Loucy (cell line): Measurements from ENCODE around the gene TMEM45A.

Experiments
- H2AFZ ChIP-seq: fragments of 200-600 bp; sonication (generic); 2 replicates; pipeline ENCODE4 v1.6.0; 2016; ENCODE audit warnings: antibody characterized with exemption, mild to moderate bottlenecking, low read length, moderate library complexity
- H3F3A ChIP-seq: fragments of 200-600 bp; 2 replicates; pipeline ENCODE4 v1.6.0; 2016; ENCODE audit warnings: antibody characterized with exemption, low read depth, mild to moderate bottlenecking
- H3K27me3 ChIP-seq: fragments of 200-600 bp; sonication (generic); 2 replicates; pipeline ENCODE4 v1.6.1; 2014; ENCODE audit warnings: low read length, mild to moderate bottlenecking; ENCODE audit not compliant: insufficient read depth, poor library complexity, severe bottlenecking
- H3K36me3 ChIP-seq: fragments of 200-600 bp; sonication (generic); 2 replicates; pipeline ENCODE4 v1.6.1; 2016; ENCODE audit warnings: low read length; ENCODE audit not compliant: insufficient read depth
- H3K4me1 ChIP-seq: fragments of 200-600 bp; sonication (generic); 2 replicates; pipeline ENCODE4 v1.5.1; 2014; ENCODE audit warnings: low read length, mild to moderate bottlenecking; ENCODE audit not compliant: insufficient read depth, poor library complexity, severe bottlenecking
- H3K4me2 ChIP-seq: fragments of 200-600 bp; sonication (generic); 2 replicates; pipeline ENCODE4 v1.6.0; 2014; ENCODE audit warnings: antibody characterized with exemption, low read length, low read depth, mild to moderate bottlenecking; ENCODE audit not compliant: poor library complexity, severe bottlenecking
- H3K4me3 ChIP-seq: fragments of 200-600 bp; sonication (generic); 2 replicates; pipeline ENCODE4 v1.5.1; 2014; ENCODE audit warnings: low read length, mild to moderate bottlenecking, mixed read lengths; ENCODE audit not compliant: poor library complexity, severe bottlenecking
- H3K79me2 ChIP-seq: fragments of 200-600 bp; sonication (generic); 2 replicates; pipeline ENCODE4 v1.6.1; 2014; ENCODE audit warnings: low read length; ENCODE audit not compliant: insufficient read depth
- H3K9ac ChIP-seq: fragments of 200-600 bp; sonication (generic); 2 replicates; pipeline ENCODE4 v1.6.0; 2014; ENCODE audit warnings: mild to moderate bottlenecking, low read depth, low read length, moderate library complexity; ENCODE audit not compliant: poor library complexity, severe bottlenecking
- H3K9me2 ChIP-seq: fragments of 200-600 bp; sonication (generic); replicated peaks from 2 replicates; pipeline ENCODE4 v1.6.1; 2016; ENCODE audit warnings: low read depth, low read length, mixed read lengths
- H3K9me3 ChIP-seq: fragments of 200-600 bp; sonication (generic); 2 replicates; pipeline ENCODE4 v1.6.1; 2014; ENCODE audit warnings: mild to moderate bottlenecking, antibody characterized with exemption, low read length, low read depth; ENCODE audit not compliant: insufficient read depth
- H4K20me1 ChIP-seq: fragments of 200-600 bp; sonication (generic); 2 replicates; pipeline ENCODE4 v1.6.0; 2014; ENCODE audit warnings: antibody characterized with exemption, low read length, mild to moderate bottlenecking; ENCODE audit not compliant: insufficient read depth, poor library complexity, severe bottlenecking
- CTCF ChIP-seq: fragments of 200-600 bp; sonication (generic); conservative IDR thresholded peaks from 2 replicates; pipeline ENCODE4 v1.5.1; 2014; ENCODE audit warnings: mild to moderate bottlenecking, antibody characterized with exemption, low read length
- EZH2phosphoT487 ChIP-seq: fragments of 200-600 bp; IDR thresholded peaks from 2 replicates; pipeline ENCODE4 v1.6.1; 2018; ENCODE audit warnings: antibody characterized with exemption, mild to moderate bottlenecking, moderate library complexity, borderline replicate concordance

Gene TMEM45A

GRCh38 chr3:100522125-100522524 lies 29.7 kb downstream of the TMEM45A start:
- Histone ChIP-seq H3K4me3 (no peak overlapping the region), H3K9me3 (no peaks in the 10 kb centered on the region), H3K9ac (no peak overlapping the region), H3K4me2 (no peak overlapping the region), H4K20me1 (no peaks in the 10 kb centered on the region), H3K36me3 (no peaks in the 10 kb centered on the region), H3F3A (no peaks in the 10 kb centered on the region), H3K27me3 (no peaks in the 10 kb centered on the region), H3K79me2 (no peaks in the 10 kb centered on the region), H3K9me2 (no peaks in the 10 kb centered on the region), H3K4me1 (no peaks in the 10 kb centered on the region), H2AFZ (no peak overlapping the region)
- no peak for TF ChIP-seq CTCF
- no peak for TF ChIP-seq EZH2phosphoT487

GRCh38 chr3:100523050-100523760 lies 30.8 kb downstream of the TMEM45A start:
- Histone ChIP-seq H3F3A (no peaks in the 10 kb centered on the region), H3K79me2 (no peaks in the 10 kb centered on the region), H3K4me1 (no peaks in the 10 kb centered on the region), H3K4me2 (no peak overlapping the region), H3K4me3 (no peak overlapping the region), H4K20me1 (no peaks in the 10 kb centered on the region), H2AFZ (no peak overlapping the region), H3K9me2 (no peaks in the 10 kb centered on the region), H3K9me3 (no peaks in the 10 kb centered on the region), H3K9ac (no peak overlapping the region), H3K36me3 (no peaks in the 10 kb centered on the region), H3K27me3 (no peaks in the 10 kb centered on the region)
- TF ChIP-seq CTCF (no peak), EZH2phosphoT487 (no peak)

- H3K4me2 ChIP-seq = no peak overlapping the region
- H3K79me2 ChIP-seq = no peaks in the 10 kb centered on the region
- H3K36me3 ChIP-seq = no peaks in the 10 kb centered on the region
- H3K9me2 ChIP-seq = no peaks in the 10 kb centered on the region
- H3K9me3 ChIP-seq = no peaks in the 10 kb centered on the region
- TF ChIP-seq EZH2phosphoT487 (no peak), CTCF (no peak)
- no peaks in the 10 kb centered on the region for H4K20me1 ChIP-seq
- no peaks in the 10 kb centered on the region for H3F3A ChIP-seq
- H3K27me3 ChIP-seq = no peaks in the 10 kb centered on the region
- no peak overlapping the region for H3K4me3 ChIP-seq
- H3K4me1 ChIP-seq = no peaks in the 10 kb centered on the region
- no peak overlapping the region for H2AFZ ChIP-seq
- no peak overlapping the region for H3K9ac ChIP-seq
Observed at GRCh38 chr3:100525753-100526612, 33.6 kb downstream of the TMEM45A start.
